K562 (cell line): ENCODE measurements around the gene MALAT1. TPM values are rescaled to one million over a fixed set of nuclear protein-coding genes. Genes with fewer than 3 reads are reported as not detected.

ENCODE experiments used
- CREBBP ChIP-seq: IDR thresholded peaks from one replicate; pipeline ENCODE4 v1.6.1; 2012; ENCODE audit warnings: low read depth, mild to moderate bottlenecking, control low read depth, inconsistent platforms, low read length
- DEAF1 ChIP-seq: fragments of 450-650 bp; formaldehyde crosslinking; IDR thresholded peaks from 2 replicates; pipeline ENCODE4 v1.4.0; 2020; ENCODE audit warnings: mild to moderate bottlenecking, moderate library complexity
- E2F6 ChIP-seq, 2 experiments: IDR thresholded peaks; 2 replicates each; pipeline ENCODE4 v1.6.1; 2011; ENCODE audit warnings: borderline replicate concordance in 1 of 2, control low read depth in 1 of 2, low read depth in 1 of 2, low read length in 1 of 2, mild to moderate bottlenecking in 1 of 2, mixed read lengths in 1 of 2, moderate library complexity in 1 of 2; ENCODE audit not compliant: insufficient read depth in 1 of 2, insufficient read length in 1 of 2, poor library complexity in 1 of 2, severe bottlenecking in 1 of 2; ENCODE audit errors: extremely low read depth in 1 of 2
- MAFK ChIP-seq: IDR thresholded peaks from 2 replicates; pipeline ENCODE4 v1.6.1; 2011; ENCODE audit warnings: low read length, improper control_type of control experiment
- MYBL2 ChIP-seq, 2 experiments: fragments of 450-650 bp in 1 of 2; sonication (generic) in 1 of 2; formaldehyde crosslinking in 1 of 2; IDR thresholded peaks; 2 replicates each; pipeline versions ENCODE4 v1.6.1 to v1.8.1; 2017 to 2022; ENCODE audit warnings: borderline replicate concordance in 1 of 2, inconsistent platforms in 1 of 2, low read depth in 1 of 2, mild to moderate bottlenecking in 1 of 2, missing genetic modification reagents in 1 of 2, moderate library complexity in 1 of 2
- POLR2AphosphoS5 ChIP-seq: IDR thresholded peaks from 2 replicates; pipeline ENCODE4 v1.6.1; 2011; ENCODE audit warnings: mild to moderate bottlenecking, low read depth, low read length, moderate library complexity; ENCODE audit not compliant: control insufficient read depth, insufficient read depth
- PTBP1 ChIP-seq: fragments of 200-400 bp; formaldehyde crosslinking; IDR thresholded peaks from 2 replicates; pipeline ENCODE4 v1.6.1; 2017; ENCODE audit warnings: low read depth, low read length
- RBM14 ChIP-seq: fragments of 200-400 bp; formaldehyde crosslinking; IDR thresholded peaks from 2 replicates; pipeline ENCODE4 v1.6.1; 2018; ENCODE audit warnings: low read depth, mild to moderate bottlenecking, low read length, moderate library complexity, borderline replicate concordance; ENCODE audit not compliant: insufficient read depth
- SMARCC2 ChIP-seq: fragments of 450-650 bp; IDR thresholded peaks from 2 replicates; pipeline ENCODE4 v1.6.1; 2017; ENCODE audit warnings: antibody characterized with exemption, moderate library complexity, mild to moderate bottlenecking, low read depth
- SNRNP70 ChIP-seq: fragments of 200-400 bp; formaldehyde crosslinking; optimal IDR thresholded peaks from 2 replicates; pipeline ENCODE3; 2017; ENCODE audit warnings: low read depth, low read length
- STAG1 ChIP-seq: sonication (generic); formaldehyde crosslinking; IDR thresholded peaks from 2 replicates; pipeline ENCODE4 v1.5.0; 2020; ENCODE audit warnings: missing genetic modification reagents, borderline replicate concordance
- TBP ChIP-seq: optimal IDR thresholded peaks from 2 replicates; pipeline ENCODE3; 2011; ENCODE audit warnings: low read depth, low read length, improper control_type of control experiment
- ZC3H8 ChIP-seq: fragments of 450-650 bp; IDR thresholded peaks from 2 replicates; pipeline ENCODE4 v1.6.1; 2017
- ZHX1 ChIP-seq: fragments of 150-350 bp; conservative IDR thresholded peaks from 2 replicates; pipeline ENCODE4 v1.6.1; 2014; ENCODE audit warnings: low read length
- ZNF133 ChIP-seq: fragments of 250-450 bp; sonication (Bioruptor Pico); IDR thresholded peaks from 2 replicates; pipeline ENCODE4 v1.4.0; 2020; ENCODE audit warnings: mild to moderate bottlenecking
- ZNF518B ChIP-seq: fragments of 250-450 bp; sonication (Bioruptor Pico); IDR thresholded peaks from 2 replicates; pipeline ENCODE4 v1.5.0; 2021; ENCODE audit warnings: mild to moderate bottlenecking, moderate library complexity
- ZNF561 ChIP-seq: fragments of 450-650 bp; formaldehyde crosslinking; conservative IDR thresholded peaks from 2 replicates; pipeline ENCODE4 v1.4.0; 2020; ENCODE audit warnings: mild to moderate bottlenecking, moderate library complexity
- ZNF766 ChIP-seq: fragments of 200-800 bp; sonication (Bioruptor generic); conservative IDR thresholded peaks from 2 replicates; pipeline ENCODE4 v1.6.1; 2016; ENCODE audit warnings: missing genetic modification characterization, missing compliant biosample characterization
- polyA plus RNA-seq, 8 experiments: library from polyadenylated mRNA; depleted of rRNA in 4 of 8; stranded (reverse) in 5 of 8; unstranded in 3 of 8; fragments of >200 nt; fragmentation: Nextera tagmentation in 2 of 8; fragmentation: Illumina TruSeq in 1 of 8; extraction: Ambion mirVana in 2 of 8; extraction: Trizol in 1 of 8; gene quantifications; 2 replicates each; pipeline versions ENCODE4 v1.2.1 to v1.2.3, GENCODE V29; 2011 to 2014; ENCODE audit warnings: inconsistent platforms in 1 of 8, missing spikeins in 1 of 8
- total RNA-seq, 7 experiments: library from RNA; depleted of rRNA in 6 of 7; stranded (reverse); fragments of >200 nt in 6 of 7; fragmentation: Illumina TruSeq in 2 of 7; extraction: Trizol in 2 of 7; gene quantifications; 2 replicates each; pipeline versions ENCODE4 v1.2.1 to v1.2.3, GENCODE V29; 2011 to 2021; ENCODE audit warnings: low replicate concordance in 1 of 7

Gene MALAT1
- total and polyA plus RNA-seq, 9 of the 15 experiments (the other 6 are each of a cell fraction or from before 2014, with no cell fraction given): 363 to 8,715 (median 2,351) TPM

GRCh38 chr11:65492637-65493366 lies 6.0 kb upstream of the MALAT1 start (continued):
- TF ChIP-seq ZNF561 (CRISPR knock-in tag): no peak
- TF ChIP-seq ZNF766 (CRISPR knock-in tag): 0 out of 2 replicates have a peak, but pooled peaks have one; percentile 45
- no peak for TF ChIP-seq ZNF133
- no peak for TF ChIP-seq E2F6 (IDR thresholded peaks at IDR 0.05; ENCODE audit: borderline replicate concordance in 1 of 2, extremely low read depth in 1 of 2, insufficient read depth in 1 of 2, insufficient read length in 1 of 2, low read depth in 1 of 2, low read length in 1 of 2, poor library complexity in 1 of 2, severe bottlenecking in 1 of 2)
- no peak for TF ChIP-seq MYBL2 (IDR thresholded peaks at IDR 0.05; ENCODE audit: low read depth)
- no peak for TF ChIP-seq MYBL2 (CRISPR knock-in tag; IDR thresholded peaks at IDR 0.05; ENCODE audit: borderline replicate concordance)
- no peak for TF ChIP-seq ZNF518B (CRISPR knock-in tag)
- TF ChIP-seq ZC3H8: no peak
- TF ChIP-seq DEAF1 (CRISPR knock-in tag): no peak
- TF ChIP-seq PTBP1: no peak
- no peak for TF ChIP-seq SMARCC2
- no peak for TF ChIP-seq MAFK
- TF ChIP-seq POLR2AphosphoS5: no peak
- TF ChIP-seq STAG1: no peak
- TF ChIP-seq ZHX1: no peak
- TF ChIP-seq SNRNP70: no peak
- no peak for TF ChIP-seq TBP
- TF ChIP-seq CREBBP: no peak
- TF ChIP-seq RBM14: no peak
